Suprapubic skin (tissue), 3 donors: ENCODE results near the gene ZNF385D.

Experiments used
- CTCF ChIP-seq, 2 donors: fragments of 200-600 bp in 1 of 2; fragments of 450-650 bp in 1 of 2; sonication (generic) in 1 of 2; IDR thresholded peaks; one replicate each; pipeline ENCODE4 v1.5.1; 2016 to 2019; ENCODE audit warnings: antibody characterized with exemption in 2 of 2, mild to moderate bottlenecking in 1 of 2, moderate library complexity in 1 of 2
- EP300 ChIP-seq: sonication (generic); formaldehyde crosslinking; IDR thresholded peaks from one replicate; pipeline ENCODE4 v1.6.1; 2017; ENCODE audit warnings: antibody characterized with exemption
- POLR2A ChIP-seq, 2 donors: fragments of 450-650 bp; IDR thresholded peaks; one replicate each; pipeline ENCODE4 v1.6.1; 2017; ENCODE audit warnings: antibody characterized with exemption in 2 of 2, mild to moderate bottlenecking in 2 of 2, moderate library complexity in 2 of 2

- TF ChIP-seq POLR2A (IDR thresholded peaks at IDR 0.05) (no peak), CTCF (IDR thresholded peaks at IDR 0.05) (no peak), EP300 (no peak)
These were observed 333.0 kb downstream of the ZNF385D start for GRCh38 chr3:21417991-21418390.
